ENCODE measurements around the gene AFAP1. TPM values are rescaled to one million over a fixed set of nuclear protein-coding genes. Genes with fewer than 3 reads are reported as not detected.

The AFAP1 gene
- polyA plus RNA-seq, 1 experiment: 48.5 TPM

DNA sequence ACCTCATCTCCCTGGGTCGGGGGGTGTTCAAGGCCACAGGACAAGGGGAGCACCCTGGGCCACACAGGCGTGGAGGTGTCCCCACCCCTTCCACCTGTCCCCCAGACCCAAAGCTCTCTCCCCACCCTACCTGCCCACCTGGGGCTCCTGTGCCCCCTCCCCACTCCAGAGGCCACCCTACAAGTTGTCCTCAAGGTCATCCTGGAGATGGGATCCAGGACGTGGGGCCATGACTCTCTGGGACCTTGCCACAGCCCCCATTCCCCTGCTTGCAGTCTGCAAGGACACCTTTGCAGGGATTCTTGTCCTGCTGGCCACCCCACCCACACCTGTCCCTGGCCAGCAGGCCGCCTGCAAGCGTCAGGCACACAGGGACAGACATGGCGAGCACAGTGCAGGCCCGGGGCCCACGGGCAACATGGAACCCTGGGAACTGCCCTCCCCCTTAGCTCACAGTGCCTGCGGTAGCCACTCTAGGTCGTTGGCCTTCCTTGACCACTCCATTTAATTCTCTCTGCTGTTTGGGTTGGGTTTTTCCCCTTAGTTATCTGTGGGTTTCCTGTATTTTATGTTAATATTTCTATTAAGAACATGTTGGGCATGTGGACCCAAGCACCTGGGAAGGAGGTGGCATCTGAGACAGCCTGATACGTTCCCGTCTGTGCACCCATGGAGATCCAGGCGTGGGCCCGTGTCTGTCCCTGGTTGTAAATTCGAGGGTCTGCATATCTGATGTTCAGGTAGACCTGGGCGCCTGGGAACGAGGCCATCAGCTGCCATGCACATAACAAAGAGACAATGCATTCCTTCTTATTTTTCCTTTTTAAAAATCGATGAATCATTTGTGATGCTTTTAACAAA lies 197.5 kb downstream of the AFAP1 start:
- TF ChIP-seq CTCF (IDR thresholded peaks at IDR 0.05; ENCODE audit: insufficient read depth, low read depth, low read length): no peak
- ChIA-PET POLR2A (no interaction called here), CTCF (interaction anchor here (1.9 kb wide), 1 partner anchor 22 kb away, joined by 5 read pairs; no protein-coding TSS in a partner anchor)
- Histone ChIP-seq H3K27me3 (ENCODE audit: control insufficient read depth, insufficient read depth, low read length) (no peaks in the 10 kb centered on the region), H3K4me3 (ENCODE audit: low read depth, low read length) (no peak overlapping the region), H3K36me3 (ENCODE audit: control insufficient read depth, insufficient read depth, low read length) (no peaks in the 10 kb centered on the region; the same call in 1 of the 2 replicates)
- DNase-seq (ENCODE audit: low read depth): no peak

- no peak for DNase-seq (ENCODE audit: low read depth)
- no peak for TF ChIP-seq CTCF (IDR thresholded peaks at IDR 0.05; ENCODE audit: insufficient read depth, low read depth, low read length)
- Histone ChIP-seq H3K36me3 (ENCODE audit: control insufficient read depth, insufficient read depth, low read length) (no peaks in the 10 kb centered on the region), H3K27me3 (ENCODE audit: control insufficient read depth, insufficient read depth, low read length) (no peaks in the 10 kb centered on the region), H3K4me3 (ENCODE audit: low read depth, low read length) (no peak overlapping the region)
- CTCF ChIA-PET: interaction anchor here (0.5 kb wide), 1 partner anchor 20 kb away, joined by 3 read pairs; no protein-coding TSS in a partner anchor
- POLR2A ChIA-PET: no interaction called here
Observed at GRCh38 chr4:7740866-7741525, 198.7 kb downstream of the AFAP1 start.

DNA sequence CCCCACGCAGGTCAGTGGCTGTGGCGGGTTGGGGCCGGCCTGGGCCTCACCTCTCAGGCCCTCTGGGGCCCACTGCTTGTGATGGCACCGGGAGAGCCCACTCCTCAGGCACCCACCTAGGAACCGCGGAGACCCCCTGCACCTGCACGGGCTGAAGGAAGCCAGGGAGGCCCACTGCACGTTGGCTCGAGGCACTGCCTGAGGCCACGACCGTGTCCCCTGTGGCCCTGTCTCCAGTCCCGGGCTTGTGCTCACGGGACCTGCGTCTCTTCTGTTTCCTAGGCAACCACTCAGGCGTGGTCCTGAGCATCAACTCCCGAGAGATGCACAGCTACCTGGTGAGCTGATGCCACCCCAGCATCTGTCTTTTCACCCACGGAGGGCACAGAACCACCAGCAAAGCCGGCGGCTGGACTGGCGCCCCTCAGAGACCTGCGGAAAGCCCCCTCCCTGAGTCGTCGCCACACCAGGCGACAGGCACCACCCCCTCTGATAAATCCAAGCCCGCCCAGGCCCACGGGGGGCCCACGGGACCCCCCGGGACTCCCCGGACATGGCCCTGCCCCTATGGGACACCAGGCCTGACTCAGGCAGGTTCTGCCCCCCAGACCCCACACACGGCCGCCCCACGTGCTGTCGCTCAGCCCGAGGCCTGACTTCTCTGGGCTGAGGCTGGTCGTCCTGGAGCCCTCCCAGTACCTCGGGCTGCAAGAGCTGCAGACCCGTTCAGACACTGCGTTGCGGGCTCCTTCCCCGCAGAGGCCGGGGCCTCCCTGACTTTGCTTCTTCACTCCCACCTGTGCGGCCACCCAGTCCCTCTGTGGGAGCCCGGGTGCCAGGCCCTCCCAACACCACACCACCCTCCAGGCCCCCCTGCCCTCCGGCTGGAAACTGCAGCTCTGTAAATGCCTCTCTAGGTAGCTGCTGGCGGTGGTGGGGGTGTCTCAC lies 199.5 kb downstream of the AFAP1 start:
- CTCF ChIA-PET: no interaction called here
- DNase-seq (ENCODE audit: low read depth): no peak
- TF ChIP-seq CTCF (IDR thresholded peaks at IDR 0.05; ENCODE audit: insufficient read depth, low read depth, low read length): no peak
- no peak overlapping the region for H3K4me3 ChIP-seq (ENCODE audit: low read depth, low read length)
- no peaks in the 10 kb centered on the region for H3K27me3 ChIP-seq (ENCODE audit: control insufficient read depth, insufficient read depth, low read length)
- POLR2A ChIA-PET: no interaction called here
- no peaks in the 10 kb centered on the region for H3K36me3 ChIP-seq (ENCODE audit: control insufficient read depth, insufficient read depth, low read length)

- H3K27me3 ChIP-seq (ENCODE audit: control insufficient read depth, insufficient read depth, low read length): 0 out of 2 replicates have a peak, but pooled peaks cover 2% of the 10 kb centered on the region
- ChIA-PET POLR2A (no interaction called here), CTCF (interaction anchor here (0.6 to 1.0 kb wide), 2 partner anchors 31 to 619 kb away, joined by 3 to 4 read pairs; no protein-coding TSS in a partner anchor)
- TF ChIP-seq CTCF (IDR thresholded peaks at IDR 0.05; ENCODE audit: insufficient read depth, low read depth, low read length): no peak
- no peaks in the 10 kb centered on the region for H3K36me3 ChIP-seq (ENCODE audit: control insufficient read depth, insufficient read depth, low read length)
- no peak overlapping the region for H3K4me3 ChIP-seq (ENCODE audit: low read depth, low read length)
- DNase-seq (ENCODE audit: low read depth): no peak
Observed at GRCh38 chr4:7739077-7739917, 200.4 kb downstream of the AFAP1 start.

All from BJ (cell line).